PC-3 (cell line): ENCODE data around the gene HBE1.

Experiments used
- CTCF ChIP-seq: fragments of 300-600 bp; sonication (generic); conservative IDR thresholded peaks from 2 replicates; pipeline ENCODE4 v1.5.1; 2017; ENCODE audit warnings: antibody characterized with exemption, low read depth, mild to moderate bottlenecking, low read length
- EZH2 ChIP-seq: fragments of 300-600 bp; sonication (generic); IDR thresholded peaks from one replicate; pipeline ENCODE4 v1.6.1; 2017; ENCODE audit warnings: antibody characterized with exemption, mild to moderate bottlenecking, low read length; ENCODE audit not compliant: unreplicated experiment

GRCh38 chr11:5242933-5243815 is 26.6 kb downstream of the HBE1 start:
- TF ChIP-seq EZH2 (no peak), CTCF (no peak)
